Stimulated activated CD4-positive, alpha-beta T cell treated with anti-CD3 and anti-CD28 coated beads, Interleukin-4, amount 100 ng/mL, for 24 hours (primary cell): Measurements from ENCODE around the gene DERL3.
A peak's percentile ranks its signal among the peaks of the same experiment; 100 is the strongest.

Source experiments
- DNase-seq: peaks from one replicate; pipeline ENCODE4 v3.0.0-alpha.2; 2020

DERL3 gene

DNA sequence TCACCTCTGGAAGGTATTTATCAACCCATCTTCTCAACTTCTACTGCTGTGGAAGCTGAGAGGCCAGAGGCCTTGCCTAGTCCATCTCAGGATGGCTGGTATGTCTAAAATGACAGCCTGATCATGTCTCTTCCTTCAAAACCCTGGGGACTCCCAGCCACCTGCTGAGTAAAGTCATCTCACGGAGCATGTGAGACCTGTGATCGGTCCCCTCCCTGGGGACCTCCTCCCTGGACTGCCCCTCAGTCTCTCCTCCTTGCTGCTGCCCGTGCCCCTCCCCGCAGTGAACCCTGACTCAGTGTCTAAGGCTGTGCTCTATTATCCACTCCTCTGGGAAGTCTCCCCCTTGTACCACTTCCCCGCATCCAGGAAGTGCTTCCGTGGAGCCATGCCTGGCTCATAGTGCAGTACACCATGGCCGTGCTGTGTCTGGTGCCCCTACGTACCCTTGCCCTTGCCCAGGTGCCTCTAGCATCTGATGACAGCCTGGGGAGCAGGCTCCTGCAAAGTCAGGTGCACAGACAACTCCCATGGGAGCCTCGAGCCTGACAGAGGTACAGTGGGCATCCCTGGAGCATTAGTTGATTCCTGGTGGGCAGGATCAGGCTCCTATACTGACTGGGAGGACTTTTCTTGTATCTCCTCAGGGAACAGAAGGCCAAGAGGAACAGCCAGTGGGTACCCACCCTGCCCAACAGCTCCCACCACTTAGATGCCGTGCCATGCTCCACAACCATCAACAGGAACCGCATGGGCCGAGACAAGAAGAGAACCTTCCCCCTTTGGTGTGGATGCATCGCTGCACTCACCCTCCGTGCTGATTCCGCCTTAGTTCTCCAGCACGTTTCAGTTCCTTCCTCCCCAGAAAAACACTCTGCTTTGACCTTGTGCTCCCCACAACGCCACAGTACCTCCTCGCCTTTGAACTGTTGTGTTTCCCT, 38.2 kb downstream of the DERL3 start:
- no peak for DNase-seq

DNA sequence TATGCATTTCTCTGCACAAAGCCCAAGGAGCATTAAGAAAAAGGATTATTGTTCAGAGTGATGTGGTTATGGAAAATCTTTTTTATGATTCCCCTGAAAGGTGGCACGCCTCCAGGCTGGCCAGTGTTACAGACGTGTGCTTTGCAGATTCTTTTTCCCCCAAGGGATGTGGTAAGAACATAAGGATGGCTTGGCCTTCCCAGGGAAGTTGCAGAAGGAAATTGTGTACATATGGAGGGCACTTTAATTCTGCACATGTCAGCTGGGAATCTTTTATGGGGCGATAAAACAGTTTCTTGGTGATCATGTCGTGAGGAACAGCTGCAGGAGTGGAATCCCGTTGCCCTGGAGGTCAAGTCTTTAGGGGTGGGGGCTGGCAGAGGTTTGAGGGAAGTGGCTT, 42.3 kb downstream of the DERL3 start:
- DNase-seq: no peak

DNA sequence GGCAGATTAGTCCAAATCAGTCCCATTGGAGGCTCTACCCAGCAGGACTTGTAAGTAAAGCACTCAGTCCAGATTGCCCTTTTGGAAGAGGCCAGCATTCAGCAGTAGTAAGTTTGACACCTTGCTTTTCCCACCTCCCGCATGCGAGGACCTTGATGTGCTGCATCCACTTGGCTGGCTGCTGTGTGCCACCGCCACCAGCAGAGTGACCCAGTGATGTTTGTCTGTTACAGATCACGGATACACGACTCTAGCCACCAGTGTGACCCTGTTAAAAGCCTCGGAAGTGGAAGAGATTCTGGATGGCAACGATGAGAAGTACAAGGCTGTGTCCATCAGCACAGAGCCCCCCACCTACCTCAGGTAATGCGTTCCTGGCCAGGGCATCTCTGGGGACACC, 45.5 kb downstream of the DERL3 start:
- no peak for DNase-seq

DNA sequence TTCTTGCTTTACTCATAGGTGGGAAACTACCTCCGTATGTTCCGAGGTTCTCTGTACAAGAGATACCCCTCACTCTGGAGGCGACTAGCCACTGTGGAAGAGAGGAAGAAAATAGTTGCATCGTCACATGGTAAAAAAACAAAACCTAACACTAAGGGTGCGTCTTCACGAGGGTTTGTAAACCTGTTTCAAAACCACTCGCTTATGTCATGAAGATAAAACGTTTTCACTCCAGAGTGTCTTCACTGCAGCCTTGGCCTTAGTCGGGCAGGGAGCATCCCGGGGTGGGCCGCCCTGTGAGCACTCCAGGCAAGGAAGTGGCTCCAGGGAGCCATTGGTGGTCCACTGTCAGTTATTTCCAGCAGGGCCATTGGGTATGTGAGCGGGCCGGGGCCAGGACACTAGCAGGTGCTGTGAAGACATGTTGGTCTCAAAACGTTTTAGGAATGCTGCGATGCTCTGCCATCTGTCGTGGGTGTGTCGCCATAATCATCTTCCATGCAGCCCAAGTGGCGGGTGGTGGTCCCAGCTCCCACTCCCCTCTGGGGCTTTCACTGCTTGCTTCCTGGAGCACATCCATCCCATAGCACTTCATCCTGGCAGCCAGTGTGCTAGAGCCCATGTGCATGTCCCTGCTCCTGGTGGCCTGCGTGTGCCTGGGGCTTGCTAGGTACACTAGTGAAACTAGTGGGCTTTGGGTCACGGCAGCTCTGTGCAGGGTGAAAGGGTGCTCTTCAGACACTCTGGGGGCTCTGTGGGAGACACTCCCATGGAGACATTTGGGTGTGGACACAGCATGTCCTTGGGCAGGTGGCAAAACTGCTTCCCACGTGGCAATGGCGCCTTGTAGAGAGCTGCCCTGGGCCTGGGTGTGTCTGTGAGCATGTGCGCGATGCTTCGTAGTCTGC, 46.8 kb downstream of the DERL3 start:
- DNase-seq: no peak

DNA sequence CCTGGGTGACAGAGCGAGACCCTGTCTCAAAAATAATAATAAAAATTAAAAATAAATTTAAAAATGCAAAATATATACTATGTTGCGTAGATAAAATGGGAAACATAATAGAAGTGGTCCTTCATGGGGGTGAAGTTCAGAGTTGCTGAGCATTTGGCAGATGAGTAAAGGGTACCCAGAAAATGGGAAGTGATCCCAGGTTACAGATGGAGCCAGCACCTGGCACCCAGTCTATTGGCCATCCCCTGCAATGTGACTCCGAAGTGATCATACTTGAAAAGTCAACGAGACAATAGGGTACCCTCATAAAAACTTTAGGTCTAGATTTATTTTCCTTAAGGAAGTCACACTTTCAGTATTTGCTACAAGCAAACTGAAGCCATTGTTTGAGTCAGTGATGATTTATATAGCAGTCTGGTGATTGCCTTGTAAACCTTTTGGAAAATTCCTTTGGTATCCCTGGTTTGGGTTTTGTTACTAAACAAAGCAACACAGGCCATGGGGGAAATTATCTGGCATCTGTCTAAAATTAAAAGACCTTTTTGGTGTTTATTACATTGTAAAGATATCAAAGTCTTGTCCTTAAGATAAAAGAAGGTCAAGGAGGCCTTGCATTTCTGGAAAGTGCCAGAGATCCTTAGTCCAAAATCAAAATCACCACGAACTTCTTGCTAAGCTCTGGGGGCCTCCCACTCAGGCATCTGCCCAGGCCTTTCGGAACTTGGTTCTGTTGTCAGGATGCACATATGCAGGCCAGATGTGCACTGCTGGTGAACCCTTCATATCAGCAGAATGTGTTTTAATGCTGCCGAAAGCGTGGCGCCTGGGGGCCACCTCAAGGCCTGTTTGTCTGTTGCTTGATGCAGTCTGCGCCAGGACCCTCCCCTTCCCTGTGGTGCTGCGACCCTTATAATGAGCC, 47.7 kb downstream of the DERL3 start:
- DNase-seq: no peak

DNA sequence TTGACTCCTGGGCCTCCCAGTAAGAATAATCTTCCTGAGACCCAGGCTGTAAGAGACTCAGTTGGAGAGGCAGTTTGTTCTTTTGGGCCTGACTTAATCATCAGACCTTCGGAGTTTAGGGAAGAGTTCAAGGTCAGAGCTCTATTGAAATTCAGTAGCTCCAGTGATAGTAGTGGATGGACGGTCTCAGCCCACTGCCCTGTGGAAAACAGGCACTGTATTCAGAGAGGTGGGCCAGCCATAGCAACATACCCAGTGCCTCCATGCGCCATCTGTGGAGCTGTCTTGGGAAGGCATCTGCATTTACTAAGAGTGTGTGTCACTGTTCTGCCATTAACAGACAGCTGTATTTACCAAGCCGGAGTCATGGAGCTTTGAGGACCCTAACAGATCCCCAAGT, 49.2 kb downstream of the DERL3 start:
- no peak for DNase-seq

DNA sequence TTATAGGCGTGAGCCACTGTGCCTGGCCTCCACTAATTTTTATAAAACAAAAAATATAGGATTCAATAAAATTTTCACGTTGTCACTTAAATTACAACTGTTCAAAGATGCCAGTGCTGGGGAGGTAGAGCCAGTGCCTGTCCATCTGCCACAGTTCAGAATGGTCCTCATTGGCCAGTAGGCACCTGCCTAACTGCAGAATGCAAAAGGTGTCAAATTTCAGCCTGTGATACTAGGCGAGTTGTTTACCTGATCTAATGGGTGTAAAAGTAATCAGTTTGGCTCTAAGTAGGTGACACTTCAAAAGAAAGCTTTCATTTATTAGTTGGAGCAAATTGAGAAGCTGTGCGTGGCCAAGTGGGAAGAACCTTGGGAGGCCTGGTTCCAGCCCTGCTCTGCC, 49.7 kb downstream of the DERL3 start:
- no peak for DNase-seq

DNA sequence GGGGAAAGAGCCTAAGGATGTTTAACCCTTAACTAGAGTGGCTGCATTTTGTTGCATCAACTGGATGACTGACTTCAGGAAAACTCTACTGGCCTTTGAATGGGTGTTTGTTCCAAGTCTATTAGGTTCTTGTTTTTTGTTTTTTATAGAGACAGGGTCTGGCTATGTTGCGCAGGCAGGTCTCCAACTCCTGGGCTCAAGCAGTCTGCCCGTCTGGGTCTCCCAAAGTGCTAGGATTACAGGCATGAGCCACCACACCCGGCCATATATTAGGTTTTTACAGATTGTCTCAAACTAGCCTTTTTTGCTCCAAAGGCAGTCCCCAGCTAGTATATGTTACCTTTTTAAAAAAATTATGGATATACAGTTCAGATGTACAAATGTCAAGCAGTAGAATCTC, 50.9 kb downstream of the DERL3 start:
- no peak for DNase-seq

DNA sequence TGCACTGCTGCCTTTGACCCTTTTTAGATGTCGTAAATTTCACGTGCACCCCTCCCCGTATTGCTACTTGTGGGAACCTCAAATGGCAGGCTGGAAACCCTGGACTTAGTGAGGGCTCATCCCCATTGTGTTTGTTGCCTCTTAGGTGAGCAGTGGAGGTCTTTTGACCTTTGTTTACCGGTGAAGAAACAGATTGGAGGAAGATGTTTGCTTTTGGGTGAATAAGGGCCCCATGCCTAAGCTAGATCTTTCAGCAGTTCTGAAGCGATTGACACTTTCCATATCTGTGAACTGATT, 51.3 kb downstream of the DERL3 start:
- no peak for DNase-seq

DNA sequence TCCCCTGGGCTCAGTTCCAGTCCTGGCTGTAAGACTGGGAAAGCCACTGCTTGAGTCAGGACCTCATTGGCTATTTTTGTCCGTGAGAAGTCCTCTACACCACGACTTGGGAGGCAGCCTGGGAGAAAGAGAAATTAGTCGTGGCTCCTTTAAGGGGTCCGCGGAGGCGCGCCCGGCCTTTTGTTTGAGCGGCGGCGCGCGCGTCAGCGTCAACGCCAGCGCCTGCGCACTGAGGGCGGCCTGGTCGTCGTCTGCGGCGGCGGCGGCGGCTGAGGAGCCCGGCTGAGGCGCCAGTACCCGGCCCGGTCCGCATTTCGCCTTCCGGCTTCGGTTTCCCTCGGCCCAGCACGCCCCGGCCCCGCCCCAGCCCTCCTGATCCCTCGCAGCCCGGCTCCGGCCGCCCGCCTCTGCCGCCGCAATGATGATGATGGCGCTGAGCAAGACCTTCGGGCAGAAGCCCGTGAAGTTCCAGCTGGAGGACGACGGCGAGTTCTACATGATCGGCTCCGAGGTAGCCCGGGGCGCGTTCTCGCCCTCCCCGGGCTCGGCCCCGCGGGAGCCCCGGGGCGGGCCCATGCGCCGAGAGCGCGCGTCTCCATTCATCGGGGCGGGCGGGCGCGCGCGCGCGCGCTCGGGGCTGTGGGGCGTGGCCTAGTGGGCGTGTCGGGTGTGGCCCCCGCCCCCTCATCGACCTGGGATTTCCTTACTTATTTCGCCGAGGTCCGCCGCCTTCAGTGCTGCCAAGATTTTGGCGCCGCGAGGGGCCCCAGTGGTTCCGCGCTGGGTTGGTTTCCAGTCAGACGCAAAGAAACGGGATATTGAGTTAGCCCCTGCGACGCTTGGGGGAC, 51.8 kb downstream of the DERL3 start, which contains the start of gene SMARCB1:
Gene SMARCB1, plus strand, starts transcription at position 215 of the 848 bp plus-strand sequence. Its CDS starts 204 bp downstream, at position 419.
- peak; percentile 90 for DNase-seq

DNA sequence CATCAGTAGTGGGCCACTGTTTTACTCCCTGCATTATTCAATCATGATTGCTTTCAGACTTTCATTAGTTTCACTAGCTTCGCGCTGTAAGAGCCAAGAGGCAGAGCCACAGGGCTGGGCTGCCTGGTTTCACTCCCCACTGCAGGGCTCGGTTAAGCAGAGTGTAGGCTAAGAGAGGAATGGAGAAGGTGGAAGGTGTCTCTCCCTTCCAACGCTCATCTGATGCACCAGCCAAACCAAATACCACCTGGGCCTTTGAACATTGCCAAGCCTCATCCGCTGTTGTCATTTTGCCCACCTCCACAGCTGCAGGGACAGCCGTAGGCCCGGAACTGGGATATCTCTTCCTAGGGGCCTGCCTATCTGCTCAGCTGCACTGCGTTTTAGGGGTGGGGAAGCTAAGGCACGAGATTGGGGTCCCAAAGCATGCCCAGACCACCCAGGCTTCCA, 52.5 kb downstream of the DERL3 start:
- no peak for DNase-seq
